Suprapubic skin (tissue), 4 donors: ENCODE data around the gene SERPINA12. TPM values are rescaled to one million over a fixed set of nuclear protein-coding genes. Genes with fewer than 3 reads are reported as not detected.
A peak's percentile ranks its signal among the peaks of the same experiment; 100 is the strongest.

Experiments
- DNase-seq, 2 donors: peaks; one replicate each; pipeline ENCODE4 v3.0.0-alpha.2; 2019; ENCODE audit warnings: low spot score in 2 of 2
- H3K27ac ChIP-seq: fragments of 200-600 bp; sonication (generic); one replicate; pipeline ENCODE4 v1.5.1; 2019
- H3K27me3 ChIP-seq: fragments of 200-600 bp; sonication (generic); one replicate; pipeline ENCODE4 v1.5.1; 2019
- H3K36me3 ChIP-seq: fragments of 200-600 bp; sonication (generic); one replicate; pipeline ENCODE4 v1.5.1; 2019
- H3K4me1 ChIP-seq: fragments of 200-600 bp; sonication (generic); one replicate; pipeline ENCODE4 v1.5.1; 2019
- H3K4me3 ChIP-seq: fragments of 200-600 bp; sonication (generic); one replicate; pipeline ENCODE4 v1.5.1; 2019; ENCODE audit warnings: mild to moderate bottlenecking
- H3K9me3 ChIP-seq: fragments of 200-600 bp; sonication (generic); one replicate; pipeline ENCODE4 v1.5.1; 2019
- CTCF ChIP-seq, 2 donors: fragments of 200-600 bp in 1 of 2; fragments of 450-650 bp in 1 of 2; sonication (generic) in 1 of 2; IDR thresholded peaks; one replicate each; pipeline ENCODE4 v1.5.1; 2016 to 2019; ENCODE audit warnings: antibody characterized with exemption in 2 of 2, mild to moderate bottlenecking in 1 of 2, moderate library complexity in 1 of 2
- EP300 ChIP-seq: sonication (generic); formaldehyde crosslinking; IDR thresholded peaks from one replicate; pipeline ENCODE4 v1.6.1; 2017; ENCODE audit warnings: antibody characterized with exemption
- POLR2A ChIP-seq, 2 donors: fragments of 450-650 bp; IDR thresholded peaks; one replicate each; pipeline ENCODE4 v1.6.1; 2017; ENCODE audit warnings: antibody characterized with exemption in 2 of 2, mild to moderate bottlenecking in 2 of 2, moderate library complexity in 2 of 2
- POLR2AphosphoS5 ChIP-seq, 3 donors: sonication (generic); formaldehyde crosslinking; IDR thresholded peaks; one replicate each; pipeline ENCODE4 v1.6.1; 2017; ENCODE audit warnings: antibody characterized with exemption in 3 of 3
- WGBS: methylation state at CpG from one replicate; pipeline ENCODE4 v1.1.5; 2018; 5-methylcytosine and 5-hydroxymethylcytosine counted together
- total RNA-seq, 4 donors: library from RNA; depleted of rRNA; stranded (reverse); fragments of >200 nt; gene quantifications; one replicate each; pipeline ENCODE4 v1.1.0, GENCODE V29; 2016

The SERPINA12 gene
- total RNA-seq, 4 donors from 2014 or later: 91.3 to 486 (median 265) TPM

DNA sequence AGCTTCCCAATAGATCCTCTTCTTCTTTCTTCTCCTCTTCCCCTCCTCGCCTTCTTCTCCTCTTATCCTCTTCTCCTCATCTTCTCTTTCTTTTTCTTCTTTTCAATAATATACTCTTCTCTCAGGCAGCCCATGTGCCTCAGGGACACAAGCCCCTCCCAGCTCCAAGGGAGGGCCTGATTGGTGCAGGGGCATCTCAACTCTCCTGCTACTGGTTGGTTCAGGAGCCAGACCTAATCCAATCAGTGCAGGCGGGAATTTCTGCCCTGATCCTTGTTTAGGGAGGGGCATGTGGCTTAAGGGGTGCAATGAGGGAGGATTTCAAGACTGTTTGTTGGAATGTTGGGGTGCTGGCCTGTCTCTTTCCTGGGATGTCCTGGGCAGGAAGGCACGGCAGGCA lies 9.0 kb downstream of the SERPINA12 start:
- Histone ChIP-seq H3K27me3 (no peaks in the 10 kb centered on the region), H3K4me1 (peaks cover 14% of the 10 kb centered on the region), H3K4me3 (no peak overlapping the region), H3K9me3 (no peaks in the 10 kb centered on the region), H3K27ac (no peak overlapping the region), H3K36me3 (no peaks in the 10 kb centered on the region)
- TF ChIP-seq CTCF (IDR thresholded peaks at IDR 0.05): no peak
- TF ChIP-seq EP300: no peak
- TF ChIP-seq POLR2A (IDR thresholded peaks at IDR 0.05): no peak
- TF ChIP-seq POLR2AphosphoS5 (IDR thresholded peaks at IDR 0.05): no peak
- DNase-seq: no peak
- 75% methylated on average over 3 of the region's 3 CpGs for WGBS

GRCh38 chr14:94499673-94500072 lies 9.6 kb downstream of the SERPINA12 start:
- Histone ChIP-seq H3K9me3 (no peaks in the 10 kb centered on the region), H3K4me1 (peaks cover 14% of the 10 kb centered on the region), H3K36me3 (no peaks in the 10 kb centered on the region), H3K27ac (no peak overlapping the region), H3K4me3 (no peak overlapping the region), H3K27me3 (no peaks in the 10 kb centered on the region)
- 80% methylated on average over 1 of the region's 2 CpGs for WGBS
- no peak for TF ChIP-seq EP300
- no peak for TF ChIP-seq CTCF (IDR thresholded peaks at IDR 0.05)
- TF ChIP-seq POLR2AphosphoS5 (IDR thresholded peaks at IDR 0.05): no peak
- TF ChIP-seq POLR2A (IDR thresholded peaks at IDR 0.05): no peak
- peak in 1 of 2 donors; percentile 3 for DNase-seq

DNA sequence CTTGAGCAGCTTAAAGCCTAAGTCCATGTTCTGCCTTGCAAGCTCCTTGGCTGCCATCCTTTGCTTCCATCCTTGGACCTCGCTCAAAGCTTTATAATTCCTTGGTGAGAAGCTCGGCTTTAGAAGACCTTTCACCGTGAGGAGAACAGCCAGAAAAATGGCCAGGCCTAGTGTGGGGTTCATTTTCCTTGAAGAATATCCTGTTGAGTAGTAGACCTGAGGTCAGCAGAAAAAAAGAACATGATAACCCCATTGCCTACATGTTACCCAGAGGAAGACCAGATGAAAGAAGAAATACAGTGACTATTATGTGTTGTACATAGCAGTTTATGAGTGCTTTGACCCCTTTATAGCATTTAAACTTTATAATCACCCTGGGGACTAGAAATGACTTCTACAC lies 11.1 kb downstream of the SERPINA12 start:
- no peaks in the 10 kb centered on the region for H3K36me3 ChIP-seq
- no peak overlapping the region for H3K4me3 ChIP-seq
- 85% methylated on average over 3 of the region's 3 CpGs for WGBS
- H3K27ac ChIP-seq: no peak overlapping the region
- TF ChIP-seq POLR2A (IDR thresholded peaks at IDR 0.05) (no peak), POLR2AphosphoS5 (IDR thresholded peaks at IDR 0.05) (no peak), CTCF (IDR thresholded peaks at IDR 0.05) (no peak), EP300 (no peak)
- peaks cover 17% of the 10 kb centered on the region for H3K4me1 ChIP-seq
- DNase-seq: no peak
- H3K27me3 ChIP-seq: no peaks in the 10 kb centered on the region
- no peaks in the 10 kb centered on the region for H3K9me3 ChIP-seq

DNA sequence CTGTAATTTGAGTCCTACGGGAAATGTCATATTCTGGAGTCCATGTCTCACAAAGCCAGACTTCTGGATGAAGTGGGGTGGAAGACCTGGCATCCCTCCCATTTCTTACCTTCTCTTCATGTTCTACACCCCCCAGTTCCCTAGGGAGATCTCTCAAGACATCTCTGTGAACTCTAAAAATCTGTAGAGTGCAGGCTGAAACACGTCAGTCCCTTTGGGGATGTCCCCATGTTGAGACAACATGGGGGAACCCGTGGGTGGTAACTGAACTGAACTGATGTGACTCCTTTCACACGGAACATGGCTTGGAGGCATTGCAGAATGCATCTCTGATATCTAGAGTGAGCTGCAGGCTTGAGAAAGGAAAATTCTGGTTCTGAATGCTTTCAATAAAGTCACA lies 15.2 kb downstream of the SERPINA12 start:
- H3K4me3 ChIP-seq: no peak overlapping the region
- no peaks in the 10 kb centered on the region for H3K27me3 ChIP-seq
- H3K27ac ChIP-seq: no peak overlapping the region
- no peaks in the 10 kb centered on the region for H3K36me3 ChIP-seq
- WGBS: 35% methylated on average over 4 of the region's 4 CpGs
- H3K9me3 ChIP-seq: no peaks in the 10 kb centered on the region
- no peak for TF ChIP-seq EP300
- TF ChIP-seq POLR2A (IDR thresholded peaks at IDR 0.05): no peak
- TF ChIP-seq POLR2AphosphoS5 (IDR thresholded peaks at IDR 0.05): no peak
- TF ChIP-seq CTCF (IDR thresholded peaks at IDR 0.05): no peak
- no peak for DNase-seq
- peaks cover 3% of the 10 kb centered on the region for H3K4me1 ChIP-seq

DNA sequence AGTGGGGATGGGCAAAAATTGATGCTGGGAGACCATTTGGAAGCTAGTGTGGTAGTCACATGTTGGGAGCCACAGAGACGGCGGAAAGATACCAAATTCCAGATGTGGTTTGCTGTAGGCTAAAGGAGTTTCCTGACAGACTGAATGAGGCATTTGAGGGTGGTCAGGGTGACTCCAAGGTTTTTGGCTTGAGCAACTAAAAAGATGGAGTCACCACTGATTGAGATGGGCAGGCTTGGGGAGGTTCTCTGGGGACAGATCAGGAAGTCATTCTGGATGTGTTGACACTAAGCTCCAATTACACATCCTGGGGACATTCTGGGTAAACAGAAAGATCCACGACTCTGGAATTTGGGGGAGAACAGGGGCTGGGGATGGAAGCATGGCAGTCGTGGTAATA lies 17.8 kb downstream of the SERPINA12 start:
- Histone ChIP-seq H3K27ac (no peak overlapping the region), H3K4me1 (peaks cover 7% of the 10 kb centered on the region), H3K27me3 (no peaks in the 10 kb centered on the region), H3K36me3 (no peaks in the 10 kb centered on the region), H3K9me3 (no peaks in the 10 kb centered on the region), H3K4me3 (no peak overlapping the region)
- 66% methylated on average over 4 of the region's 4 CpGs for WGBS
- no peak for TF ChIP-seq EP300
- no peak for TF ChIP-seq POLR2A (IDR thresholded peaks at IDR 0.05)
- no peak for TF ChIP-seq POLR2AphosphoS5 (IDR thresholded peaks at IDR 0.05)
- no peak for TF ChIP-seq CTCF (IDR thresholded peaks at IDR 0.05)
- no peak for DNase-seq
